ENCODE measurements around the gene TSEN15. TPM values are rescaled to one million over a fixed set of nuclear protein-coding genes. Genes with fewer than 3 reads are reported as not detected.

TSEN15 gene
- total and polyA plus RNA-seq, 2 experiments from 2014 or later: 55.8 TPM

DNA sequence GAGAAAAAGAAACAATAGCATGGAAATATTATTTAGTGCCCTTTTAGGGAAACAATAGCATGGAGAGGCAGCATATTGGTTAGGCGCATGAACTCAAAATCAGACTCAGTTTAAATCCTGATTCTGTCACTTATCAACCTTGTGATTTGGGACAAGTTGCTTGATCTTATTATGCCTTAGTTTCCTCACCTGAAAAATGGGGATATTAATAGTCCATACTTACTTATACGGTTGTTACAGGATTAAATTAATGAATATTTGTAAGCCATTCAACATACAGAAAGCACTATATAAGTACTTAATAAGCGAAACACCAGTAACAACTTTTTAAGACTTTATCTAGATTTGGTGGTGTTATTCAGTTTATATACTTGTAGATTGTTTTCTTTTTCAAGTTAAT lies 1.2 kb downstream of the TSEN15 start (continued):
- TF ChIP-seq, protein P1, sequence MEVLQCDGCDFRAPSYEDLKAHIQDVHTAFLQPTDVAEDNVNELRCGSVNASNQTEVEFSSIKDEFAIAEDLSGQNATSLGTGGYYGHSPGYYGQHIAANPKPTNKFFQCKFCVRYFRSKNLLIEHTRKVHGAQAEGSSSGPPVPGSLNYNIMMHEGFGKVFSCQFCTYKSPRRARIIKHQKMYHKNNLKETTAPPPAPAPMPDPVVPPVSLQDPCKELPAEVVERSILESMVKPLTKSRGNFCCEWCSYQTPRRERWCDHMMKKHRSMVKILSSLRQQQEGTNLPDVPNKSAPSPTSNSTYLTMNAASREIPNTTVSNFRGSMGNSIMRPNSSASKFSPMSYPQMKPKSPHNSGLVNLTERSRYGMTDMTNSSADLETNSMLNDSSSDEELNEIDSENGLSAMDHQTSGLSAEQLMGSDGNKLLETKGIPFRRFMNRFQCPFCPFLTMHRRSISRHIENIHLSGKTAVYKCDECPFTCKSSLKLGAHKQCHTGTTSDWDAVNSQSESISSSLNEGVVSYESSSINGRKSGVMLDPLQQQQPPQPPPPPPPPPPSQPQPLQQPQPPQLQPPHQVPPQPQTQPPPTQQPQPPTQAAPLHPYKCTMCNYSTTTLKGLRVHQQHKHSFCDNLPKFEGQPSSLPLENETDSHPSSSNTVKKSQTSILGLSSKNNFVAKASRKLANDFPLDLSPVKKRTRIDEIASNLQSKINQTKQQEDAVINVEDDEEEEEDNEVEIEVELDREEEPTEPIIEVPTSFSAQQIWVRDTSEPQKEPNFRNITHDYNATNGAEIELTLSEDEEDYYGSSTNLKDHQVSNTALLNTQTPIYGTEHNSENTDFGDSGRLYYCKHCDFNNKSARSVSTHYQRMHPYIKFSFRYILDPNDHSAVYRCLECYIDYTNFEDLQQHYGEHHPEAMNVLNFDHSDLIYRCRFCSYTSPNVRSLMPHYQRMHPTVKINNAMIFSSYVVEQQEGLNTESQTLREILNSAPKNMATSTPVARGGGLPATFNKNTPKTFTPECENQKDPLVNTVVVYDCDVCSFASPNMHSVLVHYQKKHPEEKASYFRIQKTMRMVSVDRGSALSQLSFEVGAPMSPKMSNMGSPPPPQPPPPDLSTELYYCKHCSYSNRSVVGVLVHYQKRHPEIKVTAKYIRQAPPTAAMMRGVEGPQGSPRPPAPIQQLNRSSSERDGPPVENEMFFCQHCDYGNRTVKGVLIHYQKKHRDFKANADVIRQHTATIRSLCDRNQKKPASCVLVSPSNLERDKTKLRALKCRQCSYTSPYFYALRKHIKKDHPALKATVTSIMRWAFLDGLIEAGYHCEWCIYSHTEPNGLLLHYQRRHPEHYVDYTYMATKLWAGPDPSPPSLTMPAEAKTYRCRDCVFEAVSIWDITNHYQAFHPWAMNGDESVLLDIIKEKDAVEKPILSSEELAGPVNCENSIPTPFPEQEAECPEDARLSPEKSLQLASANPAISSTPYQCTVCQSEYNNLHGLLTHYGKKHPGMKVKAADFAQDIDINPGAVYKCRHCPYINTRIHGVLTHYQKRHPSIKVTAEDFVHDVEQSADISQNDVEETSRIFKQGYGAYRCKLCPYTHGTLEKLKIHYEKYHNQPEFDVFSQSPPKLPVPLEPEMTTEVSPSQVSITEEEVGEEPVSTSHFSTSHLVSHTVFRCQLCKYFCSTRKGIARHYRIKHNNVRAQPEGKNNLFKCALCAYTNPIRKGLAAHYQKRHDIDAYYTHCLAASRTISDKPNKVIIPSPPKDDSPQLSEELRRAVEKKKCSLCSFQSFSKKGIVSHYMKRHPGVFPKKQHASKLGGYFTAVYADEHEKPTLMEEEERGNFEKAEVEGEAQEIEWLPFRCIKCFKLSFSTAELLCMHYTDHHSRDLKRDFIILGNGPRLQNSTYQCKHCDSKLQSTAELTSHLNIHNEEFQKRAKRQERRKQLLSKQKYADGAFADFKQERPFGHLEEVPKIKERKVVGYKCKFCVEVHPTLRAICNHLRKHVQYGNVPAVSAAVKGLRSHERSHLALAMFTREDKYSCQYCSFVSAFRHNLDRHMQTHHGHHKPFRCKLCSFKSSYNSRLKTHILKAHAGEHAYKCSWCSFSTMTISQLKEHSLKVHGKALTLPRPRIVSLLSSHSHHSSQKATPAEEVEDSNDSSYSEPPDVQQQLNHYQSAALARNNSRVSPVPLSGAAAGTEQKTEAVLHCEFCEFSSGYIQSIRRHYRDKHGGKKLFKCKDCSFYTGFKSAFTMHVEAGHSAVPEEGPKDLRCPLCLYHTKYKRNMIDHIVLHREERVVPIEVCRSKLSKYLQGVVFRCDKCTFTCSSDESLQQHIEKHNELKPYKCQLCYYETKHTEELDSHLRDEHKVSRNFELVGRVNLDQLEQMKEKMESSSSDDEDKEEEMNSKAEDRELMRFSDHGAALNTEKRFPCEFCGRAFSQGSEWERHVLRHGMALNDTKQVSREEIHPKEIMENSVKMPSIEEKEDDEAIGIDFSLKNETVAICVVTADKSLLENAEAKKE (CRISPR knock-in tag; IDR thresholded peaks at IDR 0.05): no peak
- TF ChIP-seq STAT1 (IDR thresholded peaks at IDR 0.05; ENCODE audit: unreplicated experiment) (no peak), NANOG (IDR thresholded peaks at IDR 0.05; ENCODE audit: borderline replicate concordance) (no peak)
- TF ChIP-seq, protein P2, sequence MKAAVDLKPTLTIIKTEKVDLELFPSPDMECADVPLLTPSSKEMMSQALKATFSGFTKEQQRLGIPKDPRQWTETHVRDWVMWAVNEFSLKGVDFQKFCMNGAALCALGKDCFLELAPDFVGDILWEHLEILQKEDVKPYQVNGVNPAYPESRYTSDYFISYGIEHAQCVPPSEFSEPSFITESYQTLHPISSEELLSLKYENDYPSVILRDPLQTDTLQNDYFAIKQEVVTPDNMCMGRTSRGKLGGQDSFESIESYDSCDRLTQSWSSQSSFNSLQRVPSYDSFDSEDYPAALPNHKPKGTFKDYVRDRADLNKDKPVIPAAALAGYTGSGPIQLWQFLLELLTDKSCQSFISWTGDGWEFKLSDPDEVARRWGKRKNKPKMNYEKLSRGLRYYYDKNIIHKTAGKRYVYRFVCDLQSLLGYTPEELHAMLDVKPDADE (IDR thresholded peaks at IDR 0.05): no peak

DNA sequence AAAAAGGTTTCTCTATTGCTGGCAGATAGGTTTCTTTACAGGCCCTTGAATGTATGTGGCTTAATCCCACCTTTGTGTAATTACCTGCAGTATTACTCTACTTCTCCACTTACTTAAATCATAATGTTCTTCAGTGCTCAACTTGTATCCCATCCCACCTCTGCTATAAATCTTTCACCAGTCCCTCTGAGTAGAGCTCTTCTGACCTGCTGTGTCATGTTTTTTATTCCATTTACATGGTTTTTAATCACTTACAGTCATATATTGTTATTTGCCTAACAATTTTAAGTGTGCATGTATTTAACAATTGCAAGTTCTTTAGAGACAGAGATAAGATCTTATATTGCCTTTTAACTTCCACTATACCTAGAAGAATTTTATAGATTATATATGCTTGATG lies 2.4 kb downstream of the TSEN15 start:
- H3K9me2 ChIP-seq (ENCODE audit: insufficient read depth): no peaks in the 10 kb centered on the region
- Mint-ChIP-seq H3K9me3 (peaks cover 3% of the 10 kb centered on the region; the same call in 1 of the 3 replicates), H3K4me3 (no peak overlapping the region), H3K4me1 (peaks cover 47% of the 10 kb centered on the region), H3K36me3 (ENCODE audit: low read depth) (peaks cover 38% of the 10 kb centered on the region), H3K27ac (no peak overlapping the region), H3K27me3 (ENCODE audit: insufficient read depth, low read depth, poor library complexity) (peaks cover 5% of the 10 kb centered on the region)
- H3K36me3 ChIP-seq (ENCODE audit: insufficient read depth): no peaks in the 10 kb centered on the region; the same call in 1 of the 2 replicates
- peaks cover 37% of the 10 kb centered on the region for H3K4me1 ChIP-seq (ENCODE audit: insufficient read depth)
- no peaks in the 10 kb centered on the region for H4K20me1 ChIP-seq (replicated peaks; ENCODE audit: insufficient read depth)
- no peaks in the 10 kb centered on the region for H3K27me3 ChIP-seq (ENCODE audit: insufficient read depth)
- no peak overlapping the region for H3K4me3 ChIP-seq
- H3K4me2 ChIP-seq: no peak overlapping the region
- no peak for ATAC-seq
- peaks cover 12% of the 10 kb centered on the region; the same call in 1 of the 2 replicates for H3K79me2 ChIP-seq (replicated peaks; ENCODE audit: insufficient read depth)
- H3F3A ChIP-seq (replicated peaks; ENCODE audit: low read depth): no peaks in the 10 kb centered on the region
- no peak for DNase-seq (ENCODE audit: low spot score)
- H2AFZ ChIP-seq: no peak overlapping the region
- H3K27ac ChIP-seq (ENCODE audit: low read depth): no peak overlapping the region
- TF ChIP-seq ZNF331 (CRISPR knock-in tag; IDR thresholded peaks at IDR 0.05; ENCODE audit: low read depth) (no peak), NANOG (IDR thresholded peaks at IDR 0.05; ENCODE audit: borderline replicate concordance) (no peak), EZH2phosphoT487 (IDR thresholded peaks at IDR 0.05; ENCODE audit: unreplicated experiment) (no peak), CREB1 (CRISPR knock-in tag; IDR thresholded peaks at IDR 0.05; ENCODE audit: low read depth) (no peak), POLR2AphosphoS5 (IDR thresholded peaks at IDR 0.05; ENCODE audit: low read depth) (no peak), EZH2 (IDR thresholded peaks at IDR 0.05; ENCODE audit: low read depth, unreplicated experiment) (no peak), JUNB (IDR thresholded peaks at IDR 0.05; ENCODE audit: unreplicated experiment) (no peak)
- TF ChIP-seq, protein P3, sequence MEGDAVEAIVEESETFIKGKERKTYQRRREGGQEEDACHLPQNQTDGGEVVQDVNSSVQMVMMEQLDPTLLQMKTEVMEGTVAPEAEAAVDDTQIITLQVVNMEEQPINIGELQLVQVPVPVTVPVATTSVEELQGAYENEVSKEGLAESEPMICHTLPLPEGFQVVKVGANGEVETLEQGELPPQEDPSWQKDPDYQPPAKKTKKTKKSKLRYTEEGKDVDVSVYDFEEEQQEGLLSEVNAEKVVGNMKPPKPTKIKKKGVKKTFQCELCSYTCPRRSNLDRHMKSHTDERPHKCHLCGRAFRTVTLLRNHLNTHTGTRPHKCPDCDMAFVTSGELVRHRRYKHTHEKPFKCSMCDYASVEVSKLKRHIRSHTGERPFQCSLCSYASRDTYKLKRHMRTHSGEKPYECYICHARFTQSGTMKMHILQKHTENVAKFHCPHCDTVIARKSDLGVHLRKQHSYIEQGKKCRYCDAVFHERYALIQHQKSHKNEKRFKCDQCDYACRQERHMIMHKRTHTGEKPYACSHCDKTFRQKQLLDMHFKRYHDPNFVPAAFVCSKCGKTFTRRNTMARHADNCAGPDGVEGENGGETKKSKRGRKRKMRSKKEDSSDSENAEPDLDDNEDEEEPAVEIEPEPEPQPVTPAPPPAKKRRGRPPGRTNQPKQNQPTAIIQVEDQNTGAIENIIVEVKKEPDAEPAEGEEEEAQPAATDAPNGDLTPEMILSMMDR (conservative IDR thresholded peaks at IDR 0.05; ENCODE audit: low read depth in 2 of 2): no peak
- TF ChIP-seq, protein P4, sequence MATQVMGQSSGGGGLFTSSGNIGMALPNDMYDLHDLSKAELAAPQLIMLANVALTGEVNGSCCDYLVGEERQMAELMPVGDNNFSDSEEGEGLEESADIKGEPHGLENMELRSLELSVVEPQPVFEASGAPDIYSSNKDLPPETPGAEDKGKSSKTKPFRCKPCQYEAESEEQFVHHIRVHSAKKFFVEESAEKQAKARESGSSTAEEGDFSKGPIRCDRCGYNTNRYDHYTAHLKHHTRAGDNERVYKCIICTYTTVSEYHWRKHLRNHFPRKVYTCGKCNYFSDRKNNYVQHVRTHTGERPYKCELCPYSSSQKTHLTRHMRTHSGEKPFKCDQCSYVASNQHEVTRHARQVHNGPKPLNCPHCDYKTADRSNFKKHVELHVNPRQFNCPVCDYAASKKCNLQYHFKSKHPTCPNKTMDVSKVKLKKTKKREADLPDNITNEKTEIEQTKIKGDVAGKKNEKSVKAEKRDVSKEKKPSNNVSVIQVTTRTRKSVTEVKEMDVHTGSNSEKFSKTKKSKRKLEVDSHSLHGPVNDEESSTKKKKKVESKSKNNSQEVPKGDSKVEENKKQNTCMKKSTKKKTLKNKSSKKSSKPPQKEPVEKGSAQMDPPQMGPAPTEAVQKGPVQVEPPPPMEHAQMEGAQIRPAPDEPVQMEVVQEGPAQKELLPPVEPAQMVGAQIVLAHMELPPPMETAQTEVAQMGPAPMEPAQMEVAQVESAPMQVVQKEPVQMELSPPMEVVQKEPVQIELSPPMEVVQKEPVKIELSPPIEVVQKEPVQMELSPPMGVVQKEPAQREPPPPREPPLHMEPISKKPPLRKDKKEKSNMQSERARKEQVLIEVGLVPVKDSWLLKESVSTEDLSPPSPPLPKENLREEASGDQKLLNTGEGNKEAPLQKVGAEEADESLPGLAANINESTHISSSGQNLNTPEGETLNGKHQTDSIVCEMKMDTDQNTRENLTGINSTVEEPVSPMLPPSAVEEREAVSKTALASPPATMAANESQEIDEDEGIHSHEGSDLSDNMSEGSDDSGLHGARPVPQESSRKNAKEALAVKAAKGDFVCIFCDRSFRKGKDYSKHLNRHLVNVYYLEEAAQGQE (IDR thresholded peaks at IDR 0.05; ENCODE audit: unreplicated experiment): no peak

Measured in GM23338 (cell line).